Cardiac fibroblast (primary cell): ENCODE measurements around the gene BRD9.

Experiments
- DNase-seq, 2 donors: peaks; one replicate each; pipeline versions ENCODE4 v3.0.0 to v3.0.0-alpha.2; 2010; ENCODE audit warnings: low read depth in 2 of 2
- H3K4me3 ChIP-seq, 2 donors: replicated peaks in 1 of 2; 1 replicate in 1 of 2; 2 replicates in 1 of 2; pipeline ENCODE4 v1.5.1; 2011; ENCODE audit warnings: low read depth in 2 of 2, low read length in 2 of 2, mild to moderate bottlenecking in 2 of 2, moderate library complexity in 1 of 2
- TF ChIP-seq, protein P1 (sequence below): IDR thresholded peaks from one replicate; pipeline ENCODE4 v1.5.1; 2011; ENCODE audit warnings: low read depth, mild to moderate bottlenecking, low read length, inconsistent platforms

The BRD9 gene

GRCh38 chr5:852431-853401 lies 39.9 kb downstream of the BRD9 start:
- H3K4me3 ChIP-seq: no peak overlapping the region
- no peak for DNase-seq
- TF ChIP-seq, protein P1, sequence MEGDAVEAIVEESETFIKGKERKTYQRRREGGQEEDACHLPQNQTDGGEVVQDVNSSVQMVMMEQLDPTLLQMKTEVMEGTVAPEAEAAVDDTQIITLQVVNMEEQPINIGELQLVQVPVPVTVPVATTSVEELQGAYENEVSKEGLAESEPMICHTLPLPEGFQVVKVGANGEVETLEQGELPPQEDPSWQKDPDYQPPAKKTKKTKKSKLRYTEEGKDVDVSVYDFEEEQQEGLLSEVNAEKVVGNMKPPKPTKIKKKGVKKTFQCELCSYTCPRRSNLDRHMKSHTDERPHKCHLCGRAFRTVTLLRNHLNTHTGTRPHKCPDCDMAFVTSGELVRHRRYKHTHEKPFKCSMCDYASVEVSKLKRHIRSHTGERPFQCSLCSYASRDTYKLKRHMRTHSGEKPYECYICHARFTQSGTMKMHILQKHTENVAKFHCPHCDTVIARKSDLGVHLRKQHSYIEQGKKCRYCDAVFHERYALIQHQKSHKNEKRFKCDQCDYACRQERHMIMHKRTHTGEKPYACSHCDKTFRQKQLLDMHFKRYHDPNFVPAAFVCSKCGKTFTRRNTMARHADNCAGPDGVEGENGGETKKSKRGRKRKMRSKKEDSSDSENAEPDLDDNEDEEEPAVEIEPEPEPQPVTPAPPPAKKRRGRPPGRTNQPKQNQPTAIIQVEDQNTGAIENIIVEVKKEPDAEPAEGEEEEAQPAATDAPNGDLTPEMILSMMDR: no peak

DNA sequence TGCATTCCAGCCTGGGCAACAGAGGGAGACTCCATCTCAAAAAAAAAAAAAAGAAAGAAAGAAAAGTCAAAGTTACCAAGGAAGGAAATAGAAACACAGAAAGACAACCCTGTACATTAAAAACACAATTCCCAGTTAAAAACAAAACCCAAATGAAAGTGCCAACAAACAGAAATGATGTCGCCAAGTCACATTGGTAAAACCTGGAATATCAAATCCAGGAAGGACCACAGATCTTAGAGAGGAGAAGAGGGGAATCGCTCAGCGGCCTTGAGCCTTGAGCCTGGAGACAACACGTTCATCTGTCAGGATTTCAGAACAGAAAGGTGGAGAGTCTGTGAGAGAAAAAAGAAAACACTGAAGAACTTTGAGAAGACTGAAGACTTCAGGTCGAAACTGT lies 40.6 kb downstream of the BRD9 start:
- H3K4me3 ChIP-seq: no peak overlapping the region
- DNase-seq: no peak
- TF ChIP-seq, protein P1: no peak

DNA sequence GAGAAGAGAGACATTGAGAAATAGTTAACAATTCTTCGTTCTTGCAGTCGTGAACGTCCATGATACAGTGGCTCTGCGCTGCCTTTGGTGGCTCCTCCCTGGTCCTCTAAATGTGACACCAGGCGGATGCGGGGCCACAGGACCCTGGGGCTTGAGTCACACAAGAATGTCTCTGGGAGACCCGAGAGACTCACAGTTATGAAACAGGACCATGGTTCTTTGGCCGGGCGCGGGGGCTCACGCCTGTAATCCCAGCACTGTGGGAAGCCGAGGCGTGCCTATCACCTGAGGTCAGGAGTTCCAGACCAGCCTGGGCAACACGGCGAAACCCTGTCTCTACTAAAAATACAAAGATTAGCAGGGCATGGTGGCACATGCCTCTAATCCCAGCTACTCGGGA lies 41.0 kb downstream of the BRD9 start:
- H3K4me3 ChIP-seq: no peak overlapping the region
- no peak for DNase-seq

GRCh38 chr5:851076-851475 lies 41.5 kb downstream of the BRD9 start:
- TF ChIP-seq, protein P1: no peak
- H3K4me3 ChIP-seq: no peak overlapping the region
- no peak for DNase-seq

More for the DNA sequence above, 41.0 kb downstream of the BRD9 start:
- TF ChIP-seq, protein P1: no peak

DNA sequence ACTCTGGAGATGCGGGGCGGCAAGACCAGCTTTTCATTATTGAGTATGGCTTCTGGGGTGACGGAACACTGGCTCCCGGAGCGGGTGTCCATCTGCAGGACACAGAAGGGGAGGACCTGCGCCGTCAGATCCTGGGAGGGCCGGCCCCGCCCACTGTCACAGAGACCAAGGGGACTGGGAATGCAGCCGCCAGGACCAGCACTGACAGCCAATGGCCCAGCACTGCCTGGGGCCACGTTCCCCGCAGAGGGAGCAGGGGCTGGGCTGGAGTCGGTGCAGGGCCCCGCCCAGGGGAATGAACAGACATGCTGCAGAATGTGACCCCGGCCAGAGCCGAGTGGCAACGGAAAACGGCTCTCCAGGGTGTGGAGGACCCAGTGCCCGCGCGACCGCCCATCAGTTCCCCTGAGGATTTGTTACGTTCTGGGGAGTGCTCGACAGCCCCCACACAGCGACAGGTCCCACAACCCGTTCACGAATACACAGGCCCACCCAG lies 42.0 kb downstream of the BRD9 start, which contains the start of gene ZDHHC11:
ZDHHC11 (minus strand) TSS at position 476 of the 496 bp plus-strand sequence; CDS start at position 92, 384 bp downstream.
- TF ChIP-seq, protein P1: no peak
- H3K4me3 ChIP-seq: no peak within 1 kb of the TSS
- no peak for DNase-seq

- TF ChIP-seq, protein P1: no peak
- no peak overlapping the region for H3K4me3 ChIP-seq
- no peak for DNase-seq
Observed at GRCh38 chr5:849651-850301, 42.8 kb downstream of the BRD9 start.
